Spleen (tissue), 11 donors: Measurements from ENCODE around the gene CST9L. TPM values are rescaled to one million over a fixed set of nuclear protein-coding genes. Genes with fewer than 3 reads are reported as not detected.

ENCODE experiments used
- DNase-seq: peaks from one replicate; pipeline ENCODE4 v3.0.0-alpha.2; 2020
- H3K27ac ChIP-seq, 8 donors: fragments of 200-600 bp; sonication (generic) in 7 of 8; 1 replicate in 4 of 8; 2 replicates in 4 of 8; pipeline versions ENCODE4 v1.5.0 to v1.8.0; 2016 to 2021; ENCODE audit warnings: inconsistent platforms in 4 of 8, mild to moderate bottlenecking in 4 of 8, moderate library complexity in 1 of 8
- H3K27me3 ChIP-seq, 7 donors: fragments of 200-600 bp; sonication (generic) in 6 of 7; replicated peaks in 1 of 7; 1 replicate in 4 of 7; 2 replicates in 3 of 7; pipeline versions ENCODE4 v1.5.0 to v1.8.0; 2016 to 2021; ENCODE audit warnings: inconsistent platforms in 3 of 7, mild to moderate bottlenecking in 1 of 7
- H3K36me3 ChIP-seq, 6 donors: fragments of 200-600 bp; sonication (generic) in 5 of 6; 1 replicate in 4 of 6; 2 replicates in 2 of 6; pipeline versions ENCODE4 v1.5.0 to v1.8.0; 2016 to 2021; ENCODE audit warnings: inconsistent platforms in 2 of 6
- H3K4me1 ChIP-seq, 6 donors: fragments of 200-600 bp; sonication (generic) in 5 of 6; 1 replicate in 3 of 6; 2 replicates in 3 of 6; pipeline versions ENCODE4 v1.5.0 to v1.8.0; 2016 to 2021; ENCODE audit warnings: inconsistent platforms in 3 of 6
- H3K4me3 ChIP-seq, 8 donors: fragments of 200-600 bp; sonication (generic) in 7 of 8; 1 replicate in 4 of 8; 2 replicates in 4 of 8; pipeline versions ENCODE4 v1.5.0 to v1.8.0; 2016 to 2021; ENCODE audit warnings: inconsistent platforms in 4 of 8, mild to moderate bottlenecking in 4 of 8, moderate library complexity in 2 of 8
- H3K9me3 ChIP-seq, 8 donors: fragments of 200-600 bp; sonication (generic) in 7 of 8; 1 replicate in 4 of 8; 2 replicates in 4 of 8; pipeline versions ENCODE4 v1.5.0 to v1.8.0; 2016 to 2021; ENCODE audit warnings: inconsistent platforms in 4 of 8
- CTCF ChIP-seq, 11 experiments: fragments of 200-600 bp in 7 of 11; fragments of 450-650 bp in 4 of 11; sonication (generic) in 4 of 11; IDR thresholded peaks in 8 of 11; conservative IDR thresholded peaks in 3 of 11; 1 replicate in 7 of 11; 2 replicates in 4 of 11; pipeline versions ENCODE4 v1.4.0 to v1.8.0; 2016 to 2021; ENCODE audit warnings: antibody characterized with exemption in 11 of 11, inconsistent platforms in 4 of 11, mild to moderate bottlenecking in 1 of 11
- POLR2A ChIP-seq, 3 donors: fragments of 450-650 bp; IDR thresholded peaks; one replicate each; pipeline ENCODE4 v1.5.1; 2017; ENCODE audit warnings: antibody characterized with exemption in 3 of 3, mild to moderate bottlenecking in 1 of 3
- POLR2AphosphoS5 ChIP-seq, 3 donors: sonication (generic); formaldehyde crosslinking; IDR thresholded peaks; one replicate each; pipeline ENCODE4 v1.5.1; 2017; ENCODE audit warnings: antibody characterized with exemption in 3 of 3
- WGBS, 5 donors: extraction: QIAGEN DNeasy Blood & Tissue Kit in 3 of 5; methylation state at CpG; one replicate each; pipeline versions ENCODE4 v1.1.5 to v1.1.7; 2013 to 2018; 5-methylcytosine and 5-hydroxymethylcytosine counted together
- intact Hi-C: fragments of 100-400 bp; cut with DNase I; formaldehyde crosslinking; loops from one replicate; pipeline ENCODE4 v1.15.0; 2023; ENCODE audit warnings: low total_unique reads
- polyA plus RNA-seq, 3 donors: library from polyadenylated mRNA; stranded (reverse); fragments of 200-250 nt; gene quantifications; one replicate each; pipeline ENCODE4 v1.2.1, GENCODE V29; 2013
- total RNA-seq, 7 donors: library from RNA; depleted of rRNA in 3 of 7; stranded (reverse); fragments of >200 nt in 3 of 7; fragmentation: NEBNext Ultra II Directional in 4 of 7; extraction: Animal tissue kit (Norgen Biotek cat#: 25700) in 4 of 7; gene quantifications; one replicate each; pipeline versions ENCODE4 v1.1.0 to v1.2.1, GENCODE V29; 2016 to 2021
- donor health status: healthy with polysubstance abuse.
- donor health status: DM: no; HTN: no; CAD: no; lungs with moderate emphysema.
- donor health status: DM: no; HTN: no; CAD: no.
- donor health status: Bipolar disorder and iron deficiency.
- donor health status: healthy.
- donor health status: DM: no; HTN: no; CAD: no.
- donor health status: DM: yes; HTN: yes; CAD: no.

CST9L gene
- total and polyA plus RNA-seq, 10 donors: not detected

GRCh38 chr20:23596579-23597250 is 28.4 kb upstream of the CST9L start:
- Histone ChIP-seq H3K4me3 (no peak overlapping the region), H3K27ac (no peak overlapping the region), H3K4me1 (no peaks in the 10 kb centered on the region), H3K9me3 (no peaks in the 10 kb centered on the region), H3K27me3 (no peaks in the 10 kb centered on the region), H3K36me3 (no peaks in the 10 kb centered on the region)
- intact Hi-C loops: no loop called here
- 41 to 71% (median 54%) methylated on average over 2 of the region's 2 CpGs for WGBS, 5 donors
- no peak for DNase-seq
- TF ChIP-seq POLR2AphosphoS5 (IDR thresholded peaks at IDR 0.05) (no peak), CTCF (IDR thresholded peaks at IDR 0.05 in 8 of 11, conservative IDR thresholded peaks at IDR 0.05 in 3 of 11) (no peak), POLR2A (IDR thresholded peaks at IDR 0.05) (no peak)

GRCh38 chr20:23595941-23596340 is 27.7 kb upstream of the CST9L start:
- intact Hi-C loops: no loop called here
- TF ChIP-seq CTCF (IDR thresholded peaks at IDR 0.05 in 8 of 11, conservative IDR thresholded peaks at IDR 0.05 in 3 of 11) (no peak), POLR2AphosphoS5 (IDR thresholded peaks at IDR 0.05) (no peak), POLR2A (IDR thresholded peaks at IDR 0.05) (no peak)
- H3K9me3 ChIP-seq: no peaks in the 10 kb centered on the region
- H3K27me3 ChIP-seq: no peaks in the 10 kb centered on the region
- no peaks in the 10 kb centered on the region for H3K36me3 ChIP-seq
- H3K4me1 ChIP-seq: no peaks in the 10 kb centered on the region
- WGBS, 5 donors: 80 to 92% (median 87%) methylated on average over 1 of the region's 1 CpG
- DNase-seq: no peak
- H3K4me3 ChIP-seq: no peak overlapping the region
- no peak overlapping the region for H3K27ac ChIP-seq

- no peaks in the 10 kb centered on the region for H3K9me3 ChIP-seq
- no peak for DNase-seq
- H3K27me3 ChIP-seq: peaks cover 0 to 34% (median 0%) of the 10 kb centered on the region in 7 donors
- WGBS, 5 donors: 85 to 89% (median 88%) methylated on average over 9 to 10 of the region's 10 CpGs
- intact Hi-C loops: no loop called here
- no peaks in the 10 kb centered on the region for H3K36me3 ChIP-seq
- no peak overlapping the region for H3K4me3 ChIP-seq
- H3K27ac ChIP-seq: no peak overlapping the region
- no peaks in the 10 kb centered on the region for H3K4me1 ChIP-seq
- no peak for TF ChIP-seq POLR2AphosphoS5 (IDR thresholded peaks at IDR 0.05)
- TF ChIP-seq CTCF (IDR thresholded peaks at IDR 0.05 in 8 of 11, conservative IDR thresholded peaks at IDR 0.05 in 3 of 11): no peak
- TF ChIP-seq POLR2A (IDR thresholded peaks at IDR 0.05): no peak
Observed at GRCh38 chr20:23588434-23589403, 20.4 kb upstream of the CST9L start.

- Histone ChIP-seq H3K36me3 (no peaks in the 10 kb centered on the region), H3K27me3 (peaks cover 0 to 34% (median 0%) of the 10 kb centered on the region in 7 donors), H3K4me3 (no peak overlapping the region), H3K9me3 (no peaks in the 10 kb centered on the region), H3K4me1 (no peaks in the 10 kb centered on the region), H3K27ac (no peak overlapping the region)
- intact Hi-C loops: no loop called here
- DNase-seq: no peak
- TF ChIP-seq POLR2A (IDR thresholded peaks at IDR 0.05) (no peak), CTCF (IDR thresholded peaks at IDR 0.05 in 8 of 11, conservative IDR thresholded peaks at IDR 0.05 in 3 of 11) (no peak), POLR2AphosphoS5 (IDR thresholded peaks at IDR 0.05) (no peak)
- WGBS, 5 donors: 77 to 89% (median 82%) methylated on average over 7 of the region's 7 CpGs
Observed at GRCh38 chr20:23587631-23588030, 19.3 kb upstream of the CST9L start.
